GM19351 (cell line): ENCODE data around the gene DLG2.

ENCODE experiments used
- ATAC-seq: cut with Tn5 transposase; IDR thresholded peaks from one replicate; pipeline ENCODE4 v1.9.1; 2021; ENCODE audit warnings: mild to moderate bottlenecking, moderate library complexity; ENCODE audit not compliant: unreplicated experiment

Gene DLG2

GRCh38 chr11:83648610-83649527, 1978.3 kb downstream of the DLG2 start:
- ATAC-seq = no peak

- ATAC-seq = no peak
These were observed 1981.6 kb downstream of the DLG2 start for GRCh38 chr11:83645561-83645960.

DNA sequence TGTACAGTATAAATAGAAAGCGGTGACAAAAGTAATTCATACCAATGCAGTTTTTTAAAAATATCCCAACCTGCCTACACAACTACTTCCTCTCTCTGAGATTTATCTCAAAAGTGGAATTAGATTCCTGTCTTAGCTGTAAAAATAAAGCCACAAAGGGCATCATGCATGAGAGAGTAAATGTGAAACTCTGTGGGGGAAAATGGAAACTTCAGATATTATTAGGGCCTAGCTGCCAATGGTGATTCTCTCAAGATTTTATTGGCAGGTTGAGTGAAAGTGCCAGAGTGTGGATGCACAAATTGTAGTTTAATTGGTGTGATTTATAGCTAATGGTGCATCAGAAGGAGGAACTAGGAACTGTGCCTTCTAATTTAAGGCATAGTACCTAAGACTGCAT, 1984.0 kb downstream of the DLG2 start:
- ATAC-seq = peak; percentile 77

GRCh38 chr11:83642500-83642899, 1984.6 kb downstream of the DLG2 start:
- no peak for ATAC-seq

- ATAC-seq = no peak
These were observed 1985.6 kb downstream of the DLG2 start for GRCh38 chr11:83641511-83641910.

- no peak for ATAC-seq
These were observed 1987.0 kb downstream of the DLG2 start for GRCh38 chr11:83639995-83640758.

DNA sequence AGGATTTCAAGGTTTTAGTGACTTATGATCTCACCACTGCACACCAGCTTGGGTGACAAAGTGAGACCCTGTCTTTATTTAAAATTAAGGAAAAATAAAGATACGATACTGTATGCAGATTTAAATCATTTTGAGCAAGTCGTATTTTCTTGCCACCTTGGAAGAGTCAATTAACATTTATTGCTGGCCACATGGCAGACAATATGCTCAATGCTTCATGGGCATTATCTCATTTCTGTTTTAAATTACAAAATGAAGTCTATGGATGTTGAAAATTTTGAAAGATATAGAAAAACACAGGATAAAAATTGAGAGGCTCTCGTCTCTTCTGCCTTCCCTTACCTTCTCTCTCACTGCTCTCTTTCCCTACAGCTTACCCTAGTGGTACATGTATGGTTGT, 1992.0 kb downstream of the DLG2 start:
- ATAC-seq = no peak

- no peak for ATAC-seq
These were observed 1996.9 kb downstream of the DLG2 start for GRCh38 chr11:83630211-83630610.

GRCh38 chr11:83629775-83630174, 1997.4 kb downstream of the DLG2 start:
- ATAC-seq = no peak

- no peak for ATAC-seq
These were observed 1998.4 kb downstream of the DLG2 start for GRCh38 chr11:83628622-83629355.

- no peak for ATAC-seq
These were observed 2001.8 kb downstream of the DLG2 start for GRCh38 chr11:83625336-83625735.

DNA sequence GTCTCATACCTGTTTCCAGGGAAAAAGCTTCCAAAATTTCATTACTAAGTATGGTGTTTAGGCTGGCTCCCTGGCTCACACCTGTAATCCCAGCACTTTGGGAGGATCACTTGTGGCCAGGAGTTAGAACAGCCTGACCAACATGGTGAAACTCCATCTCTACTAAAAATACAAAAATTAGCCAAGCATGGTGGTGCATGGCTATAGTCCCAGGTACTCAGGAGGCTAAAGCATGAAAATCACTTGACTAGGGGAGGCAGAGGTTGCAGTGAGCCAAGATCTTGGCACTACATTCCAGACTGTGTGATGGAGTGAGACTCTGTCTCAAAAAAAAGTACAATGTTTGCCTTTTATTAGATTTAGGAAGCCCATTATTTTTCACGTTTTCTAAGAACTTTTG, 2009.5 kb downstream of the DLG2 start:
- no peak for ATAC-seq

DNA sequence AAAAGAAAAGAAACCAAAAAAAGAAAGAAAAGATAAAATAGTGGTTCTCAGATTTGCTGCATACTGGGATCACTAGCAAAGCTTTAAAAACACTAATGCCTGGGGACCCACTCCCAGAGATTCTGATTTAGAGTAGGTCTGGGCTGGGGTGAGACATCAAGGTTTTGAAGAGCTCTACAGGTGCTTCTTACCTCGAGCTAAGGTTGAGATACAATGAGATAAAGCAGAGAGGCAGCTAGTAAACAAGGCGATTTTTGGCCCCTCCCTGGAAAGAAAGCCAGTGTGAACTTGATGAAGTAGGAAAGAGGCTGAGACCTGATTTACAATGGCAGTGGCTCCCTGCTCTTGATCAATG, 2013.4 kb downstream of the DLG2 start:
- ATAC-seq = peak; percentile 33

GRCh38 chr11:83612891-83613766, 2014.0 kb downstream of the DLG2 start:
- ATAC-seq = peak; percentile 87

DNA sequence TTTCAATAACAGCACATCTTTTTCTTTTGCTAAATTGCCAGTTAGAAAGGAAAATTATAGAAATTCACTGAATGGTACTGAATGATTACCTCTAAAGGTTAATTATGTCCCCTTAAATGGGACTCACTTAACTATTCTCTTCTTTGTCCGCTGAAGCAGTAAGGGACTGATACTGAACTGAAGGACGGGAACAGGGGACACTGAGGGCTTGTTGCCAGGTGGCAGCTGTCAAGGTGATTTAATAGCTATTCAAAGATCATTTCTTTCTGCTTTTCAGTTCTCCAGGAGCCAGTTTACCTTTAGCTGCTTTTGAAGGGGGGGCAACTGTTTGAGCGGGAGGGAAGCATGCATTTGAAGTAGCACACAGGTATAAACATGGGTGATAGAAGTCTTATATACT, 2015.5 kb downstream of the DLG2 start:
- no peak for ATAC-seq

GRCh38 chr11:83611031-83611430, 2016.1 kb downstream of the DLG2 start:
- ATAC-seq = no peak

DNA sequence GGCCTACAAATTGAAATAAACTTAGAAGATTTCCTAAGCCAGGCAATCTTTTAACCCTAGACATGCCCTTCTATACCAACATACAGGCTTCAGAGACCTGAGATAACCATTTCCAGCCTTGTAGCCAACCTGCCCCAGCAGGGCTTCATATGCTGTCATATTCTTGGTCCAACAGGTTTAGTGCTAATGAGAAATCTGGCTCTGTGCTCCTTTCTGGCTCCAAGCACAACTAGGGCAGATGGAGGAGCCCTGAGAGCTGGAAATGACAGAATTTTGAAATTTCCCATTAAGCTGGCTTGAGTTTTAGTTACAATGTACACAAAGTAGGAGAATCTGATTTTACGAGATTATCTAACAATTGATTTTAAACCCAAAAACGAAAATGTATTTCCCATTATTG, 2018.0 kb downstream of the DLG2 start:
- ATAC-seq = no peak

- ATAC-seq = no peak
These were observed 2018.6 kb downstream of the DLG2 start for GRCh38 chr11:83608571-83608970.

- no peak for ATAC-seq
These were observed 2025.1 kb downstream of the DLG2 start for GRCh38 chr11:83601914-83602527.
